ENCODE measurements around the gene FBN1. TPM values are rescaled to one million over a fixed set of nuclear protein-coding genes. Genes with fewer than 3 reads are reported as not detected.

FBN1 gene
- total RNA-seq, 6 experiments from 2014 or later, result 1.7 to 12.0 (median 8.7) TPM

DNA sequence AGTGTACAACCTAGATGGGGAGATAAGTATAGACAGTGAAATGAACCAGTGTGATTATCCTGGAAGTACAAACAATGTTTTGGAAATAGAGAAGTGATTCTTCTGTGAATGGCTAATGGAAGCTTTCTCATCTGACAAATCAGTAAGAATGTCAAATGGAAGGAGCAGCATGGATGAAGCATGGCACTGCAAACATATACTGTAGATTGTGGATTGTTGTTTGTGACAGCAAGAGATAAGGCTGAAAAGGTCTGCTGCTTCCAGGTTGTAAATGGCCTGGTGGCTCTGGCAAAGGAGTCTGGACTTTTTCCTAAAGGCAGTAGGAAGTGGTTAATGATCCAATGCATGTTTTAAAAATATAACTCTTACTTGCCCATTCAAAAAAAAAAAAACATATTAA lies 71.3 kb downstream of the FBN1 start:
- Histone ChIP-seq H3K36me3 (no peaks in the 10 kb centered on the region), H3K27me3 (no peaks in the 10 kb centered on the region), H3K4me1 (no peaks in the 10 kb centered on the region), H3K27ac (no peak overlapping the region), H3K4me3 (no peak overlapping the region), H3K9me3 (no peaks in the 10 kb centered on the region)
- intact Hi-C loops (cut with DNase I), result no loop called here
- ATAC-seq (no peak), DNase-seq (no peak)
- TF ChIP-seq, protein P1, sequence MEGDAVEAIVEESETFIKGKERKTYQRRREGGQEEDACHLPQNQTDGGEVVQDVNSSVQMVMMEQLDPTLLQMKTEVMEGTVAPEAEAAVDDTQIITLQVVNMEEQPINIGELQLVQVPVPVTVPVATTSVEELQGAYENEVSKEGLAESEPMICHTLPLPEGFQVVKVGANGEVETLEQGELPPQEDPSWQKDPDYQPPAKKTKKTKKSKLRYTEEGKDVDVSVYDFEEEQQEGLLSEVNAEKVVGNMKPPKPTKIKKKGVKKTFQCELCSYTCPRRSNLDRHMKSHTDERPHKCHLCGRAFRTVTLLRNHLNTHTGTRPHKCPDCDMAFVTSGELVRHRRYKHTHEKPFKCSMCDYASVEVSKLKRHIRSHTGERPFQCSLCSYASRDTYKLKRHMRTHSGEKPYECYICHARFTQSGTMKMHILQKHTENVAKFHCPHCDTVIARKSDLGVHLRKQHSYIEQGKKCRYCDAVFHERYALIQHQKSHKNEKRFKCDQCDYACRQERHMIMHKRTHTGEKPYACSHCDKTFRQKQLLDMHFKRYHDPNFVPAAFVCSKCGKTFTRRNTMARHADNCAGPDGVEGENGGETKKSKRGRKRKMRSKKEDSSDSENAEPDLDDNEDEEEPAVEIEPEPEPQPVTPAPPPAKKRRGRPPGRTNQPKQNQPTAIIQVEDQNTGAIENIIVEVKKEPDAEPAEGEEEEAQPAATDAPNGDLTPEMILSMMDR (IDR thresholded peaks at IDR 0.05), result no peak
- no peak for TF ChIP-seq POLR2A (IDR thresholded peaks at IDR 0.05)

DNA sequence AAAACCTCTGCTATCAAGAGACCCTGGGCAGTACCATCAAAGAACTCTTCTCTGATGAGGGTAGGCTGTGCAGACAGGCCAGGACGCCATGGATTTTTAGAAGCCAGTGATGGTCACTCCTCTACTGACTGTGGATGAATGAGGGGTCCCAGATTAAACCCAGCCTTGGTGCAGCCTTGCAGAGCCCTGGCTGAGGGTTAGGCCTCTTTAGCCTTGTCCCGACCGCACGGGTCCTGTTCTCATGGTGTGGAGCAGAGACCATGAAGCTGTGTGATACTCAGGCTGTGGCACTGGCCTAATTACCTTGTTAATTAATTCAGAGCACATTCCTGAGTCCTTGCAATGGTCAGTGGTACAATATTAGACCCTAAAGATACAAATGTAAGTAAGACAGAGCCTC lies 71.7 kb downstream of the FBN1 start:
- ATAC-seq (no peak), DNase-seq (no peak)
- Histone ChIP-seq H3K9me3 (no peaks in the 10 kb centered on the region), H3K36me3 (no peaks in the 10 kb centered on the region), H3K4me1 (no peaks in the 10 kb centered on the region), H3K27ac (no peak overlapping the region), H3K27me3 (no peaks in the 10 kb centered on the region), H3K4me3 (no peak overlapping the region)
- 76% methylated on average over 4 of the region's 4 CpGs for WGBS (ENCODE audit: insufficient coverage, low coverage, low lambda C conversion rate, missing lambda C conversion rate)
- intact Hi-C loops (cut with DNase I), result no loop called here
- TF ChIP-seq POLR2A (IDR thresholded peaks at IDR 0.05), result no peak
- TF ChIP-seq, protein P1 (IDR thresholded peaks at IDR 0.05), result no peak

DNA sequence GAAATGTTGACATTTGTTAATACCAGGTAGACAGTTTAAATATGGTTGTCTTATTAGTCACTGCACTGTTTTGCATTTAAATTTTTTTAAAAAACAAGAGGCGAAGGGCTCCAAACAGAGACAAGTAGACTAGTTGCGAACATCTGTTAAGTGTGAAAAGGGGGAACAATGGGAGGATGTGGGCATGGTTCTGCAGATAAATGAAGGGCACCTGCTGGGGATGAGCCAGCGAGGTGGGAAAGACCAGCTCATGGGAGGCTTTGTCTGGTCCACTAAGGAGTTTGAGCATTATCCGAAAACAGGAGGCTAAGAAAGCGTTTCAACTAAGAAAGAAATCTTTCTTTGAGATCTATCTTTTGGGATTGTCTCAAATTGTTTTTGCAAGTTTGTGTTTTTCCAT lies 72.7 kb downstream of the FBN1 start:
- no peak for TF ChIP-seq POLR2A (IDR thresholded peaks at IDR 0.05)
- TF ChIP-seq, protein P1 (IDR thresholded peaks at IDR 0.05), result no peak
- no peaks in the 10 kb centered on the region for H3K4me1 ChIP-seq
- H3K36me3 ChIP-seq, result no peaks in the 10 kb centered on the region
- WGBS (ENCODE audit: insufficient coverage, low coverage, low lambda C conversion rate, missing lambda C conversion rate), result 82% methylated on average over 5 of the region's 5 CpGs
- no peaks in the 10 kb centered on the region for H3K27me3 ChIP-seq
- intact Hi-C loops (cut with DNase I), result no loop called here
- H3K27ac ChIP-seq, result no peak overlapping the region
- no peaks in the 10 kb centered on the region for H3K9me3 ChIP-seq
- DNase-seq, result no peak
- ATAC-seq, result no peak
- H3K4me3 ChIP-seq, result no peak overlapping the region

DNA sequence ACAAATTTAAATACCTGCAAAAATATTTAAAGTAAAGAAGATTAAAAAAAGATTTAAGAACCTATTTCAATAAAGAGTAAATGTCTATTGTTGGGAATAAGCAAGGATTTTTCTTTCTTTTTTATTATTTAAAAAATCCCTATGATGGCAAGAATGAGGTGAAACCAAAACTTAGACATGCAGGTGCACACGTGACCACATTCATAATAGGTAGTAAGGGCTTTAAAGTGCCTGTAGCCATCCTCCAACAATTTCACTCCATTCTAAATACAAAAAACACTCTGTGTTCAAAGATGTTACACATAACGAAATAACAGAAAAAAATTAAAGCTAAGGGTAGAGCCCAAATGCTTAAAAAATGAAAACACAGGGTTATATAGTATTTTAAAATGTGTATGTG lies 74.0 kb downstream of the FBN1 start:
- ATAC-seq (no peak), DNase-seq (no peak)
- 75% methylated on average over 2 of the region's 2 CpGs for WGBS (ENCODE audit: insufficient coverage, low coverage, low lambda C conversion rate, missing lambda C conversion rate)
- Histone ChIP-seq H3K4me1 (no peaks in the 10 kb centered on the region), H3K4me3 (no peak overlapping the region), H3K36me3 (no peaks in the 10 kb centered on the region), H3K27me3 (no peaks in the 10 kb centered on the region), H3K27ac (no peak overlapping the region), H3K9me3 (no peaks in the 10 kb centered on the region)
- intact Hi-C loops (cut with DNase I), result no loop called here
- TF ChIP-seq, protein P1 (IDR thresholded peaks at IDR 0.05), result no peak
- no peak for TF ChIP-seq POLR2A (IDR thresholded peaks at IDR 0.05)

DNA sequence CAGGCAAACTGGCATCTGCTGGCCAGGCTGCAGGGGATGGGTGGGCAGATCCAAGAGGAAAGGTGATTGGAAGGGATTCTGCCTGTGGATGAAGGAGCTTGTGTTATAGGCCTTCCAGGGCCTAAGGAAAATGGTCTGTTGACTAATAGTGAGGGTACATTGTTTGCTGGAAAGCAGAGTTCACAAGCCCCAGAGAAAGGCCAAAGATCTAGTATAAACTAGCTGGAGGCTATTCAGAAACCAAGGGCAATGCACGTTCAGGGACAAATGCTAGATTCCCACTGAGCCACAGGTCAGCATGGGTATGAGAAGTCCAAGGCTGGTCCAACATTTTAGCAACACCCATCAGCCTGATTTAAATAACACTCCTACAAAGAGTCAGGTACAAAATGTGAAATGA lies 74.7 kb downstream of the FBN1 start:
- TF ChIP-seq, protein P1 (IDR thresholded peaks at IDR 0.05), result no peak
- TF ChIP-seq POLR2A (IDR thresholded peaks at IDR 0.05), result no peak
- Histone ChIP-seq H3K4me1 (no peaks in the 10 kb centered on the region), H3K4me3 (no peak overlapping the region), H3K36me3 (no peaks in the 10 kb centered on the region), H3K27me3 (no peaks in the 10 kb centered on the region), H3K27ac (no peak overlapping the region), H3K9me3 (no peaks in the 10 kb centered on the region)
- ATAC-seq, result peak in 1 of 4 donors; percentile 66
- no peak for DNase-seq
- intact Hi-C loops (cut with DNase I), result no loop called here
- WGBS (ENCODE audit: insufficient coverage, low coverage, low lambda C conversion rate, missing lambda C conversion rate), result 33% methylated on average over 1 of the region's 1 CpG
